Mesendoderm (in vitro differentiated cells): ENCODE measurements around the gene HDAC7.
A peak's percentile ranks its signal among the peaks of the same experiment; 100 is the strongest.

ENCODE experiments used
- DNase-seq: peaks from one replicate; pipeline ENCODE4 v3.0.0; 2013
- H2AK5ac ChIP-seq: 2 replicates; pipeline ENCODE4 v1.6.1; 2013; ENCODE audit warnings: low read length, inconsistent platforms
- H2BK120ac ChIP-seq: 2 replicates; pipeline ENCODE4 v1.6.1; 2013; ENCODE audit warnings: low read depth, mild to moderate bottlenecking, low read length, moderate library complexity, mixed read lengths
- H2BK15ac ChIP-seq: replicated peaks from 2 replicates; pipeline ENCODE4 v1.6.1; 2013; ENCODE audit warnings: low read depth, mild to moderate bottlenecking, moderate library complexity
- H2BK5ac ChIP-seq: 2 replicates; pipeline ENCODE4 v1.6.1; 2013; ENCODE audit warnings: low read length, inconsistent platforms
- H3K18ac ChIP-seq: 2 replicates; pipeline ENCODE4 v1.6.1; 2013; ENCODE audit warnings: mild to moderate bottlenecking, low read length, mixed read lengths
- H3K23ac ChIP-seq: one replicate; pipeline ENCODE4 v1.6.1; 2013; ENCODE audit warnings: low read length
- H3K27ac ChIP-seq: 2 replicates; pipeline ENCODE4 v1.5.1; 2013; ENCODE audit warnings: low read depth, mild to moderate bottlenecking, inconsistent platforms, low read length, moderate library complexity
- H3K27me3 ChIP-seq: 2 replicates; pipeline ENCODE4 v1.6.1; 2013; ENCODE audit warnings: low read length, control low read depth, mild to moderate bottlenecking, inconsistent platforms; ENCODE audit not compliant: insufficient read depth, poor library complexity
- H3K36me3 ChIP-seq: 2 replicates; pipeline ENCODE4 v1.6.1; 2013; ENCODE audit warnings: low read length, inconsistent platforms; ENCODE audit not compliant: control insufficient read depth, insufficient read depth
- H3K4ac ChIP-seq: one replicate; pipeline ENCODE4 v1.6.1; 2013; ENCODE audit warnings: low read depth, mild to moderate bottlenecking, low read length, moderate library complexity
- H3K4me1 ChIP-seq: 2 replicates; pipeline ENCODE4 v1.6.1; 2013; ENCODE audit warnings: low read depth, low read length, inconsistent platforms; ENCODE audit not compliant: control insufficient read depth
- H3K4me2 ChIP-seq: 2 replicates; pipeline ENCODE4 v1.6.1; 2013; ENCODE audit warnings: low read length
- H3K4me3 ChIP-seq: 2 replicates; pipeline ENCODE4 v1.5.1; 2013; ENCODE audit warnings: mild to moderate bottlenecking, low read length
- H3K56ac ChIP-seq: one replicate; pipeline ENCODE4 v1.6.1; 2013; ENCODE audit warnings: low read length
- H3K79me1 ChIP-seq: 2 replicates; pipeline ENCODE4 v1.6.1; 2013; ENCODE audit warnings: low read length, inconsistent platforms
- H3K79me2 ChIP-seq: 2 replicates; pipeline ENCODE4 v1.6.1; 2013; ENCODE audit warnings: mild to moderate bottlenecking, low read length; ENCODE audit not compliant: control insufficient read depth, insufficient read depth
- H3K9ac ChIP-seq: 2 replicates; pipeline ENCODE4 v1.6.1; 2013; ENCODE audit warnings: low read length, inconsistent platforms
- H4K5ac ChIP-seq: one replicate; pipeline ENCODE4 v1.6.1; 2013; ENCODE audit warnings: low read length
- H4K8ac ChIP-seq: one replicate; pipeline ENCODE4 v1.6.1; 2013; ENCODE audit warnings: low read depth, mild to moderate bottlenecking, control low read depth, low read length, moderate library complexity
- WGBS: extraction: QIAGEN DNeasy Blood & Tissue Kit; methylation state at CpG from one replicate; pipeline ENCODE4 v1.1.7; 2013; ENCODE audit warnings: low lambda C conversion rate, missing lambda C conversion rate; ENCODE audit not compliant: insufficient coverage; ENCODE audit errors: extremely low coverage; 5-methylcytosine and 5-hydroxymethylcytosine counted together

HDAC7 gene

DNA sequence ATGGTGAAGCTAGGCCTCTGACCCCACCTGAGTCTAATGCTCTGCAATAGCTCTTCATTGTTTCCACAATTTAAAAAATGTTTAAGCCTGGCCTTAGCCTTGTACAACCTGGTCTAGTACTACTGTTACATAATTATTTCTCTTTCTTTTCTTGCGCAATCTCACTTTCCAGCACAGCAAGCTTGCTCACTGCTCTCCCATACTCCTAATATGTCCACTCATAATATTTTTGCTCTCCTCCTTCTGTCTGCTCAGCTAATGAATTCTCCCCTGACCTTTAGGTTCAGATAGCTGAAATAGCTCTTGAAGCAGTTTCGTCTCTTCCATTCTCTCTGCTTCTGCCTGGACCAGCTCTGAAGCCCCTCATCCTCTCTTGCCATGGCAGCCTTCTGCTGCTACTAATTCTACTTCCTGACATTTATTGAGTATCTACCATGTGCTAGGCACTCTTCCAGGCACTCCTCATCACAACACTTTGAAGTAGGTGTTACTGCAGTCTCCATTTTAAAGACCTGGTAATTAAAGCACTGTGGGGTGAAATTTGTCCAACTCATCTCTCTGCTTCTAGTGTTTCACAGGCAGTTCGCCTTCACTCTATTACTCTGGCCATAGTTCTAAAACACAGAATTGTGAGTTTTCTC lies 49.5 kb downstream of the HDAC7 start:
- no peak overlapping the region for H4K5ac ChIP-seq
- no peak overlapping the region for H3K18ac ChIP-seq
- H4K8ac ChIP-seq = no peak overlapping the region
- no peaks in the 10 kb centered on the region for H3K27me3 ChIP-seq
- H3K4me2 ChIP-seq = no peak overlapping the region
- no peaks in the 10 kb centered on the region for H3K36me3 ChIP-seq
- H2AK5ac ChIP-seq = no peak overlapping the region
- no peak overlapping the region for H2BK15ac ChIP-seq
- H3K9ac ChIP-seq = no peak overlapping the region
- no peaks in the 10 kb centered on the region for H3K79me2 ChIP-seq
- peaks cover 8% of the 10 kb centered on the region for H3K4me1 ChIP-seq
- H3K27ac ChIP-seq = no peak overlapping the region
- H3K56ac ChIP-seq = no peak overlapping the region
- H3K4ac ChIP-seq = no peak overlapping the region
- no peak overlapping the region for H2BK120ac ChIP-seq
- H3K4me3 ChIP-seq = no peak overlapping the region
- H3K23ac ChIP-seq = no peak overlapping the region
- no peak for DNase-seq
- H2BK5ac ChIP-seq = no peak overlapping the region
- no CpG with 5 or more reads among the region's 3 CpGs for WGBS
- no peaks in the 10 kb centered on the region for H3K79me1 ChIP-seq

DNA sequence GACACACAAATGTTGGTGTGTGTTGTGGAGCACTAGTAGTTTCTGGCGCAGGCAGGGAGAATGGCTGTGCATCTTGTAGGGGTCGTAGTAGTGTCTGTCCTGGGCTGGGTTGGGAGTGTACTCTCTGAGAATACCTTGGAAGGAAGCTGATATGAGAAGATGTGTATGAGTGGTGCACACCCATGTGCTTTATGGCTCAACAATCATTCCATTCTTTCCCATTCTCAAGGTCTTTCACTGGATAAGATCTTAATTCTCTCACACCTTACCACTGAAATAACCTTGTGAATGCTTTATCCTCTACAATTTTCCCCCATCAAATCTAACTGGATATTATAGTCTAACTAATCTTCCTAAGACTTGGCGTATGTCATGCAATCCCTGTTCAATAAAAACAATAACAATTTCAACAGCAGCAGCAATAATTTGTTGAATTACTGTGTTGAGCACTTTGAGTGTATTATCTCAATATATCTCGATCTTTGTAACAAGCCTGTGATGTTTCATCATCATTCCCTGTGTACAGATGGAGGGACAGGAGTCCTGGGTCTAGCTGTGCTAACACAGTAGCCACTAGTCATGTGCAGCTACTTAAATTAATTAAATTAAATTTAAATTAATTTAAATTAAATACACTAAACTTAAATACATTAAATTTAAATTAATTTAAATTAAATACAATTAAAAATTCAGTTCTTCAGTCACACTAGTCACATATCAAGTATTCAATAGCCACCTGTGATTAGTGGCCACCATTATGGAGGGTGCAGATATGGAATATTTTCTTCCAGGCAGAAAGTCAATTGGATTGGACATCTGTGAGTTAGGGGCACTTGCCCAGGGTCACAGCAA lies 50.2 kb downstream of the HDAC7 start:
- Histone ChIP-seq H3K79me1 (no peaks in the 10 kb centered on the region), H2BK5ac (peak overlapping the region; percentile 11), H3K9ac (no peak overlapping the region), H2AK5ac (no peak overlapping the region), H3K4me3 (no peak overlapping the region), H3K4me2 (no peak overlapping the region), H3K36me3 (no peaks in the 10 kb centered on the region), H2BK120ac (no peak overlapping the region), H3K4me1 (peaks cover 8% of the 10 kb centered on the region), H3K79me2 (no peaks in the 10 kb centered on the region), H3K27ac (no peak overlapping the region), H3K56ac (peak overlapping the region; percentile 28), H4K8ac (no peak overlapping the region), H3K18ac (peak overlapping the region; percentile 77), H3K23ac (no peak overlapping the region), H3K27me3 (no peaks in the 10 kb centered on the region), H2BK15ac (no peak overlapping the region), H3K4ac (peak overlapping the region; percentile 45), H4K5ac (no peak overlapping the region)
- WGBS = no CpG with 5 or more reads among the region's 4 CpGs
- no peak for DNase-seq

DNA sequence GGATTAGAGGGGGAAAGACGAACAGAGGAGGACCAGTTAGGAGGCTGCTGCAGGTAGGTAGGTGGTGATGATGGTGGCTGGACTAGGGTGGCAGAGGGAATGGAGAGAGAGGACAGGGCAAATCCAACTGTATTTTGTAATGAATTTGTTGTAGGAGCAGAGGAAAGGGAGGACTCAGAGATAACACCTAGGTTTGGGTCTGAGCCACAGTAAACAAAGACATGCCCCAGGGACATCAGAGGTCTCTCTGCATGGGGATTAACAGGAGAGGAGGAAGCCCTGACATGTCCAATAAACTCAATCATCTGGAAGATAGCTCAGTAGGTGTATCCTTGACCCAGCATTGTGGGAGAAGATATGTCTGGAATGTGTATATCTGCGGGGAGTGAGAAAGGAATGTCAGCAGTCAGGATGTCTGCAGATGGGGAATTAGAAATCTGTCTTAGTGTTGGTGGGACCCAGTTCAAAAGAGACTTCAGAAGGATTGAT lies 51.3 kb downstream of the HDAC7 start:
- Histone ChIP-seq H2BK5ac (no peak overlapping the region), H3K4me3 (no peak overlapping the region), H3K36me3 (no peaks in the 10 kb centered on the region), H2BK15ac (no peak overlapping the region), H3K79me1 (no peaks in the 10 kb centered on the region), H3K18ac (peak overlapping the region; percentile 64), H3K23ac (no peak overlapping the region), H3K27ac (peak overlapping the region; percentile 49), H4K5ac (no peak overlapping the region), H3K27me3 (no peaks in the 10 kb centered on the region), H3K79me2 (no peaks in the 10 kb centered on the region), H4K8ac (no peak overlapping the region), H3K9ac (no peak overlapping the region), H3K56ac (peak overlapping the region; percentile 36), H3K4me2 (no peak overlapping the region), H2AK5ac (no peak overlapping the region), H2BK120ac (no peak overlapping the region), H3K4ac (no peak overlapping the region), H3K4me1 (peaks cover 8% of the 10 kb centered on the region)
- WGBS = no CpG with 5 or more reads among the region's 2 CpGs
- peak; percentile 84 for DNase-seq

DNA sequence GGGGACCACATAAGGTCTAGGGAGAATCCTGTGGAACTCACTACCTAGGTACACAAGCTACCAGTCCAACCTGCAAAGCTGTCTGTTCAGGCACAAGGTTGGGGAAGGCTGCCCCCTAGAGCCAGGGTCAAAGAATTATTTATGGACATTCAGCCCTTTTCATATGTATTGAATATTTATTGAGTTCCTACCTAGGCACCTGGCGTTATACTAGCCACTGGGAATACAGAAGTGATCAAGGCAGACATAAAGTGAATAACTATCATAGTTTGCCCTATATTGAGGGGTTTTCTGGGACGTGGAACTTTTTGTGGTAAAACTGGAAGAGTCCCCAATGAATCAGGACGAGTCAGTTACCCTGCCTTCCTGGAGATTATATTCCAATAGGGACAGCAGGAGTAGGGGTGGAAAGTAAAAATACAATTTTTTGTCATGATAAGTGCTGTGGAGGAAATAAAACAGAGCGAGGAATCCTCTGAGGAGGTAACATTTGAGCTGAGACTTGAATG lies 52.4 kb downstream of the HDAC7 start:
- peak; percentile 73 for DNase-seq
- no CpG with 5 or more reads among the region's 4 CpGs for WGBS

DNA sequence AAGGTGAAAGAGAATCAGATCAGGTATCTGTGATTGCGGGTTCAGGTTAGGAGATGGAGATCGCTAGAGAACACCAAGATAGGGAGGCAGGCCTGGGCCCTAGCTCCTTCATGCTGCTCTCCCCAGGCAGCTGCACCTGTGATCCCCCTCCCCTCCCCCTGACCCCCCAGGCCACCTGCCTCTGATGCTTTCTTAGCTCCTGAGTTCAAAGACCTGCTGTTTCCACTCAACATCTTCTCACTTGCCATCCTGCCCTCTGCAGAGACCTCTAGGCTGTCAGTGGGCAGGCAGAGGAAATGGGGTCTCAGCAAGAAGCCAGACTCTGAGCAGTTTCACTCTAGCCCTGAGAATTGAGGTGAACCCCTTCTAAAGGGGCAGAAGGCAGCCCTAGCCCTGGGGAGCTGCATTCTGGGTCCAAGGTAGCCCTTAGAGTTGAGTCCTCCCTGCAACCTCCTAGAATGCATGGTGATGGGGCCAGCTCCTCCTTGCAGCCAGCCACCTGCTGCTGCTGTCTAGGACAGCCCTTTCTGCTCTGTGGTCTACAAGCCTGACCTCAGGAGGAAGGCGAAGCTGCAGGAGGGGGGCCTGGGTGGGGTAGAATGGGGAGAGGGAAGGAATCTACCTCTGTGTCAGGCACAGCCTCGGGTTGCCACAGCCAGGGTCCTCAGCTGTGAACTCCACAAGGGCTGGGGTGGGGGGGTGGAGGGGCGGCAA lies 53.0 kb downstream of the HDAC7 start:
- H3K27ac ChIP-seq = no peak overlapping the region
- H3K4me3 ChIP-seq = no peak overlapping the region
- H3K36me3 ChIP-seq = no peaks in the 10 kb centered on the region
- no peak overlapping the region for H3K4ac ChIP-seq
- no peak overlapping the region for H2BK5ac ChIP-seq
- DNase-seq = no peak
- H2AK5ac ChIP-seq = no peak overlapping the region
- H3K18ac ChIP-seq = no peak overlapping the region
- no peak overlapping the region for H3K23ac ChIP-seq
- no peak overlapping the region for H4K8ac ChIP-seq
- H3K79me2 ChIP-seq = no peaks in the 10 kb centered on the region
- H4K5ac ChIP-seq = no peak overlapping the region
- no CpG with 5 or more reads among the region's 5 CpGs for WGBS
- no peak overlapping the region for H3K56ac ChIP-seq
- H3K27me3 ChIP-seq = no peaks in the 10 kb centered on the region
- H3K4me2 ChIP-seq = no peak overlapping the region
- H2BK15ac ChIP-seq = no peak overlapping the region
- peaks cover 8% of the 10 kb centered on the region for H3K4me1 ChIP-seq
- no peak overlapping the region for H3K9ac ChIP-seq
- no peaks in the 10 kb centered on the region for H3K79me1 ChIP-seq
- no peak overlapping the region for H2BK120ac ChIP-seq

More for the DNA sequence above, 52.4 kb downstream of the HDAC7 start:
- Histone ChIP-seq H3K4ac (no peak overlapping the region), H3K27me3 (no peaks in the 10 kb centered on the region), H3K27ac (no peak overlapping the region), H2BK5ac (no peak overlapping the region), H3K79me2 (no peaks in the 10 kb centered on the region), H3K36me3 (no peaks in the 10 kb centered on the region), H3K18ac (no peak overlapping the region), H4K5ac (no peak overlapping the region), H3K4me1 (peaks cover 8% of the 10 kb centered on the region), H2AK5ac (no peak overlapping the region), H3K79me1 (no peaks in the 10 kb centered on the region), H4K8ac (no peak overlapping the region), H3K23ac (no peak overlapping the region), H2BK120ac (no peak overlapping the region), H3K9ac (no peak overlapping the region), H3K56ac (no peak overlapping the region), H2BK15ac (no peak overlapping the region), H3K4me3 (no peak overlapping the region), H3K4me2 (no peak overlapping the region)
